HepG2 (cell line): ENCODE data around the gene FOXK2. TPM values are rescaled to one million over a fixed set of nuclear protein-coding genes. Genes with fewer than 3 reads are reported as not detected.
A peak's percentile ranks its signal among the peaks of the same experiment; 100 is the strongest.

Experiments used
- ARID2 ChIP-seq: sonication (generic); formaldehyde crosslinking; IDR thresholded peaks from 2 replicates; pipeline ENCODE4 v1.8.1; 2022; ENCODE audit warnings: mild to moderate bottlenecking, missing genetic modification reagents, borderline replicate concordance
- ARNT2 ChIP-seq: sonication (generic); formaldehyde crosslinking; IDR thresholded peaks from 2 replicates; pipeline ENCODE4 v1.8.0; 2022; ENCODE audit warnings: mild to moderate bottlenecking, low read depth, missing genetic modification reagents, moderate library complexity
- DR1 ChIP-seq: sonication (generic); formaldehyde crosslinking; IDR thresholded peaks from 2 replicates; pipeline ENCODE4 v1.8.0; 2021; ENCODE audit warnings: mild to moderate bottlenecking, missing genetic modification reagents, inconsistent platforms
- EZH2 ChIP-seq: conservative IDR thresholded peaks from 2 replicates; pipeline ENCODE4 v1.6.1; 2012; ENCODE audit warnings: mild to moderate bottlenecking, low read depth, low read length, moderate library complexity
- GABPB1 ChIP-seq: IDR thresholded peaks from 2 replicates; pipeline ENCODE4 v1.6.1; 2016; ENCODE audit warnings: mild to moderate bottlenecking, missing genetic modification reagents, moderate library complexity, missing compliant biosample characterization
- MBD4 ChIP-seq: IDR thresholded peaks from 2 replicates; pipeline ENCODE4 v1.6.1; 2012; ENCODE audit warnings: low read length, inconsistent platforms, borderline replicate concordance
- NFE2L2 ChIP-seq: fragments of 150-350 bp; IDR thresholded peaks from 2 replicates; pipeline ENCODE4 v1.6.1; 2014; ENCODE audit warnings: low read length
- SOX6 ChIP-seq, 2 experiments: fragments of 450-650 bp in 1 of 2; sonication (generic) in 1 of 2; formaldehyde crosslinking in 1 of 2; IDR thresholded peaks; 2 replicates each; pipeline versions ENCODE4 v1.4.0 to v1.6.1; 2017 to 2020; ENCODE audit warnings: antibody characterized with exemption in 1 of 2, mild to moderate bottlenecking in 1 of 2, missing genetic modification reagents in 1 of 2
- SP1 ChIP-seq, 2 experiments: fragments of 450-650 bp in 1 of 2; sonication (generic) in 1 of 2; formaldehyde crosslinking in 1 of 2; IDR thresholded peaks; 2 replicates each; pipeline versions ENCODE4 v1.4.0 to v1.6.1; 2016 to 2020; ENCODE audit warnings: missing genetic modification reagents in 1 of 2
- SRF ChIP-seq: IDR thresholded peaks from 2 replicates; pipeline ENCODE4 v1.6.1; 2011; ENCODE audit warnings: mild to moderate bottlenecking, low read depth, low read length, moderate library complexity
- ZBTB43 ChIP-seq: sonication (generic); formaldehyde crosslinking; conservative IDR thresholded peaks from 2 replicates; pipeline ENCODE4 v1.4.0; 2020; ENCODE audit warnings: missing genetic modification reagents
- ZFX ChIP-seq: sonication (generic); formaldehyde crosslinking; IDR thresholded peaks from 2 replicates; pipeline ENCODE4 v1.4.0; 2020; ENCODE audit warnings: mild to moderate bottlenecking, low read depth, missing genetic modification reagents, moderate library complexity
- ZNF557 ChIP-seq: sonication (generic); formaldehyde crosslinking; IDR thresholded peaks from 2 replicates; pipeline ENCODE4 v1.4.0; 2020; ENCODE audit warnings: missing genetic modification reagents
- ZNF709 ChIP-seq: sonication (generic); formaldehyde crosslinking; IDR thresholded peaks from 2 replicates; pipeline ENCODE4 v1.5.0; 2020; ENCODE audit warnings: mild to moderate bottlenecking, missing genetic modification reagents
- ZSCAN25 ChIP-seq: sonication (generic); formaldehyde crosslinking; IDR thresholded peaks from 2 replicates; pipeline ENCODE4 v1.8.0; 2022; ENCODE audit warnings: mild to moderate bottlenecking, missing genetic modification reagents
- ZSCAN5A ChIP-seq: sonication (generic); formaldehyde crosslinking; IDR thresholded peaks from 2 replicates; pipeline ENCODE4 v1.8.0; 2022; ENCODE audit warnings: mild to moderate bottlenecking, missing genetic modification reagents, borderline replicate concordance
- polyA plus RNA-seq, 8 experiments: library from polyadenylated mRNA; depleted of rRNA in 3 of 8; stranded (reverse) in 7 of 8; unstranded in 1 of 8; fragments of >200 nt; fragmentation: Illumina TruSeq in 4 of 8; extraction: Trizol in 4 of 8; gene quantifications; 2 replicates each; pipeline versions ENCODE4 v1.2.1 to v1.2.3, GENCODE V29; 2011 to 2016; ENCODE audit warnings: low read depth in 4 of 8, missing spikeins in 1 of 8, mixed read lengths in 1 of 8; ENCODE audit not compliant: insufficient read depth in 1 of 8
- total RNA-seq, 5 experiments: library from RNA; depleted of rRNA; stranded (reverse); fragments of >200 nt; fragmentation: Illumina TruSeq; extraction: Trizol; gene quantifications; 2 replicates each; pipeline ENCODE4 v1.2.3, GENCODE V29; 2016; ENCODE audit warnings: low read depth in 1 of 5
- TF ChIP-seq, protein P1 (sequence below): sonication (generic); formaldehyde crosslinking; IDR thresholded peaks from 2 replicates; pipeline ENCODE4 v1.4.0; 2020; ENCODE audit warnings: missing genetic modification reagents
- TF ChIP-seq, protein P2 (sequence below): sonication (generic); formaldehyde crosslinking; IDR thresholded peaks from 2 replicates; pipeline ENCODE4 v1.8.0; 2022; ENCODE audit warnings: mild to moderate bottlenecking, missing genetic modification reagents, moderate library complexity
- TF ChIP-seq, protein P3 (sequence below): sonication (generic); formaldehyde crosslinking; IDR thresholded peaks from 2 replicates; pipeline ENCODE4 v1.4.0; 2020; ENCODE audit warnings: missing genetic modification reagents

FOXK2 gene
- total and polyA plus RNA-seq, 2 of the 13 experiments (the other 11 are each of a cell fraction or from before 2014, with no cell fraction given): 67.1 to 67.2 TPM

GRCh38 chr17:82518826-82519810, at the start of gene FOXK2 (continued):
- TF ChIP-seq, protein P1, sequence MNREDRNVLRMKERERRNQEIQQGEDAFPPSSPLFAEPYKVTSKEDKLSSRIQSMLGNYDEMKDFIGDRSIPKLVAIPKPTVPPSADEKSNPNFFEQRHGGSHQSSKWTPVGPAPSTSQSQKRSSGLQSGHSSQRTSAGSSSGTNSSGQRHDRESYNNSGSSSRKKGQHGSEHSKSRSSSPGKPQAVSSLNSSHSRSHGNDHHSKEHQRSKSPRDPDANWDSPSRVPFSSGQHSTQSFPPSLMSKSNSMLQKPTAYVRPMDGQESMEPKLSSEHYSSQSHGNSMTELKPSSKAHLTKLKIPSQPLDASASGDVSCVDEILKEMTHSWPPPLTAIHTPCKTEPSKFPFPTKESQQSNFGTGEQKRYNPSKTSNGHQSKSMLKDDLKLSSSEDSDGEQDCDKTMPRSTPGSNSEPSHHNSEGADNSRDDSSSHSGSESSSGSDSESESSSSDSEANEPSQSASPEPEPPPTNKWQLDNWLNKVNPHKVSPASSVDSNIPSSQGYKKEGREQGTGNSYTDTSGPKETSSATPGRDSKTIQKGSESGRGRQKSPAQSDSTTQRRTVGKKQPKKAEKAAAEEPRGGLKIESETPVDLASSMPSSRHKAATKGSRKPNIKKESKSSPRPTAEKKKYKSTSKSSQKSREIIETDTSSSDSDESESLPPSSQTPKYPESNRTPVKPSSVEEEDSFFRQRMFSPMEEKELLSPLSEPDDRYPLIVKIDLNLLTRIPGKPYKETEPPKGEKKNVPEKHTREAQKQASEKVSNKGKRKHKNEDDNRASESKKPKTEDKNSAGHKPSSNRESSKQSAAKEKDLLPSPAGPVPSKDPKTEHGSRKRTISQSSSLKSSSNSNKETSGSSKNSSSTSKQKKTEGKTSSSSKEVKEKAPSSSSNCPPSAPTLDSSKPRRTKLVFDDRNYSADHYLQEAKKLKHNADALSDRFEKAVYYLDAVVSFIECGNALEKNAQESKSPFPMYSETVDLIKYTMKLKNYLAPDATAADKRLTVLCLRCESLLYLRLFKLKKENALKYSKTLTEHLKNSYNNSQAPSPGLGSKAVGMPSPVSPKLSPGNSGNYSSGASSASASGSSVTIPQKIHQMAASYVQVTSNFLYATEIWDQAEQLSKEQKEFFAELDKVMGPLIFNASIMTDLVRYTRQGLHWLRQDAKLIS (CRISPR knock-in tag): no peak
- TF ChIP-seq ZFX (CRISPR knock-in tag): peak; percentile 90
- TF ChIP-seq ZNF709: no peak
- peak; percentile 50; the same call in 1 of the 2 replicates for TF ChIP-seq SRF
- TF ChIP-seq GABPB1 (CRISPR knock-in tag): peak; percentile 89
- TF ChIP-seq ZNF557: 0 out of 2 replicates have a peak, but pooled peaks have one; percentile 33
- no peak for TF ChIP-seq SP1 (IDR thresholded peaks at IDR 0.05)
- peak; percentile 77 for TF ChIP-seq SP1 (CRISPR knock-in tag; IDR thresholded peaks at IDR 0.05)
- peak; percentile 94 for TF ChIP-seq ARNT2 (CRISPR knock-in tag)
- 0 out of 2 replicates have a peak, but pooled peaks have one; percentile 32 for TF ChIP-seq ARID2 (CRISPR knock-in tag)
- TF ChIP-seq, protein P2, sequence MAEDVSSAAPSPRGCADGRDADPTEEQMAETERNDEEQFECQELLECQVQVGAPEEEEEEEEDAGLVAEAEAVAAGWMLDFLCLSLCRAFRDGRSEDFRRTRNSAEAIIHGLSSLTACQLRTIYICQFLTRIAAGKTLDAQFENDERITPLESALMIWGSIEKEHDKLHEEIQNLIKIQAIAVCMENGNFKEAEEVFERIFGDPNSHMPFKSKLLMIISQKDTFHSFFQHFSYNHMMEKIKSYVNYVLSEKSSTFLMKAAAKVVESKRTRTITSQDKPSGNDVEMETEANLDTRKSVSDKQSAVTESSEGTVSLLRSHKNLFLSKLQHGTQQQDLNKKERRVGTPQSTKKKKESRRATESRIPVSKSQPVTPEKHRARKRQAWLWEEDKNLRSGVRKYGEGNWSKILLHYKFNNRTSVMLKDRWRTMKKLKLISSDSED: no peak
- TF ChIP-seq NFE2L2: no peak
- peak; percentile 52; the same call in 1 of the 2 replicates for TF ChIP-seq DR1
- no peak for TF ChIP-seq MBD4
- TF ChIP-seq, protein P3, sequence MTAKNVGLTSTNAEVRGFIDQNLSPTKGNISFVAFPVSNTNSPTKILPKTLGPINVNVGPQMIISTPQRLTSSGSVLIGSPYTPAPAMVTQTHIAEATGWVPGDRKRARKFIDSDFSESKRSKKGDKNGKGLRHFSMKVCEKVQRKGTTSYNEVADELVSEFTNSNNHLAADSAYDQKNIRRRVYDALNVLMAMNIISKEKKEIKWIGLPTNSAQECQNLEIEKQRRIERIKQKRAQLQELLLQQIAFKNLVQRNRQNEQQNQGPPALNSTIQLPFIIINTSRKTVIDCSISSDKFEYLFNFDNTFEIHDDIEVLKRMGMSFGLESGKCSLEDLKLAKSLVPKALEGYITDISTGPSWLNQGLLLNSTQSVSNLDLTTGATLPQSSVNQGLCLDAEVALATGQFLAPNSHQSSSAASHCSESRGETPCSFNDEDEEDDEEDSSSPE (CRISPR knock-in tag): peak; percentile 87
- TF ChIP-seq ZBTB43 (CRISPR knock-in tag): 0 out of 2 replicates have a peak, but pooled peaks have one; percentile 25
- no peak for TF ChIP-seq SOX6 (IDR thresholded peaks at IDR 0.05)
- peak; percentile 48 for TF ChIP-seq SOX6 (CRISPR knock-in tag; IDR thresholded peaks at IDR 0.05)
- TF ChIP-seq ZSCAN25 (CRISPR knock-in tag): no peak
- TF ChIP-seq ZSCAN5A: no peak
- no peak for TF ChIP-seq EZH2
